HEK293 (cell line): ENCODE measurements around the gene STEAP1B.

Experiments
- CTCF ChIA-PET: fragments of 350-600 bp; formaldehyde crosslinking; extraction: SDS; loops from one replicate; lab custom pipeline; 2021; ENCODE audit warnings: antibody characterized with exemption; lab: Yijun Ruan, JAX
- POLR2A ChIA-PET: fragments of 300-600 bp; formaldehyde crosslinking; extraction: SDS; loops from one replicate; lab custom pipeline; 2020; ENCODE audit warnings: antibody characterized with exemption, inconsistent platforms; lab: Yijun Ruan, JAX
- H3K27ac ChIP-seq: fragments of 200-500 bp; sonication (Bioruptor generic); 2 replicates; pipeline ENCODE4 v1.5.1; 2014; ENCODE audit warnings: low read depth, low read length, control low read depth, inconsistent platforms; ENCODE audit errors: extremely low read depth
- H3K36me3 ChIP-seq, 2 experiments: fragments of 200-500 bp in 1 of 2; sonication (Bioruptor generic) in 1 of 2; 1 replicate in 1 of 2; 2 replicates in 1 of 2; pipeline ENCODE4 v1.5.1; 2014 to 2017; ENCODE audit warnings: inconsistent platforms in 2 of 2, low read length in 2 of 2; ENCODE audit not compliant: control insufficient read depth in 2 of 2, insufficient read depth in 1 of 2
- H3K4me1 ChIP-seq: fragments of 200-500 bp; sonication (Bioruptor generic); 2 replicates; pipeline ENCODE4 v1.5.1; 2014; ENCODE audit warnings: mild to moderate bottlenecking, low read length, inconsistent platforms; ENCODE audit not compliant: control insufficient read depth, insufficient read depth
- H3K4me3 ChIP-seq: 2 replicates; pipeline ENCODE4 v1.5.1; 2011; ENCODE audit warnings: low read depth, mild to moderate bottlenecking, control low read depth, low read length, moderate library complexity
- H3K9me3 ChIP-seq: fragments of 200-500 bp; sonication (Bioruptor generic); 2 replicates; pipeline ENCODE4 v1.5.1; 2014; ENCODE audit warnings: low read depth, low read length, inconsistent platforms; ENCODE audit not compliant: control insufficient read depth, insufficient read depth
- HOXC10 ChIP-seq: sonication (generic); formaldehyde crosslinking; IDR thresholded peaks from 2 replicates; pipeline ENCODE4 v1.8.1; 2023; ENCODE audit warnings: mild to moderate bottlenecking, missing genetic modification reagents
- KLF16 ChIP-seq: fragments of 450-650 bp; formaldehyde crosslinking; IDR thresholded peaks from 2 replicates; pipeline ENCODE4 v1.5.1; 2017; ENCODE audit warnings: missing biosample characterization, missing genetic modification characterization
- MYNN ChIP-seq: fragments of 450-650 bp; formaldehyde crosslinking; IDR thresholded peaks from 2 replicates; pipeline ENCODE4 v1.5.1; 2016; ENCODE audit warnings: missing biosample characterization, missing genetic modification characterization, borderline replicate concordance
- YY2 ChIP-seq: fragments of 450-650 bp; formaldehyde crosslinking; IDR thresholded peaks from 2 replicates; pipeline ENCODE4 v1.5.1; 2016; ENCODE audit warnings: missing biosample characterization, missing genetic modification characterization
- ZNF10 ChIP-seq: fragments of 450-650 bp; formaldehyde crosslinking; IDR thresholded peaks from 2 replicates; pipeline ENCODE4 v1.5.1; 2017; ENCODE audit warnings: missing biosample characterization, missing genetic modification characterization
- ZNF121 ChIP-seq: fragments of 450-650 bp; formaldehyde crosslinking; IDR thresholded peaks from 2 replicates; pipeline ENCODE4 v1.5.1; 2016; ENCODE audit warnings: missing biosample characterization, missing genetic modification characterization
- ZNF132 ChIP-seq: fragments of 450-650 bp; formaldehyde crosslinking; IDR thresholded peaks from 2 replicates; pipeline ENCODE4 v1.5.1; 2017; ENCODE audit warnings: missing biosample characterization, missing genetic modification characterization, borderline replicate concordance
- ZNF155 ChIP-seq: fragments of 450-650 bp; formaldehyde crosslinking; IDR thresholded peaks from 2 replicates; pipeline ENCODE4 v1.5.1; 2016; ENCODE audit warnings: missing biosample characterization, missing genetic modification characterization
- ZNF266 ChIP-seq: fragments of 450-650 bp; formaldehyde crosslinking; IDR thresholded peaks from 2 replicates; pipeline ENCODE4 v1.5.1; 2016; ENCODE audit warnings: missing biosample characterization, missing genetic modification characterization, low read depth
- ZNF311 ChIP-seq: fragments of 450-650 bp; formaldehyde crosslinking; IDR thresholded peaks from 2 replicates; pipeline ENCODE4 v1.5.1; 2017; ENCODE audit warnings: missing biosample characterization, missing genetic modification characterization, borderline replicate concordance
- ZNF558 ChIP-seq: fragments of 450-650 bp; formaldehyde crosslinking; IDR thresholded peaks from 2 replicates; pipeline ENCODE4 v1.5.1; 2016; ENCODE audit warnings: missing biosample characterization, missing genetic modification characterization
- ZNF560 ChIP-seq: fragments of 450-650 bp; formaldehyde crosslinking; IDR thresholded peaks from 2 replicates; pipeline ENCODE4 v1.5.1; 2017; ENCODE audit warnings: missing biosample characterization, missing genetic modification characterization, borderline replicate concordance
- ZNF610 ChIP-seq: fragments of 450-650 bp; formaldehyde crosslinking; IDR thresholded peaks from 2 replicates; pipeline ENCODE4 v1.5.1; 2016; ENCODE audit warnings: missing biosample characterization, missing genetic modification characterization, borderline replicate concordance
- ZNF623 ChIP-seq: fragments of 450-650 bp; formaldehyde crosslinking; IDR thresholded peaks from 2 replicates; pipeline ENCODE4 v1.5.1; 2016; ENCODE audit warnings: missing biosample characterization, missing genetic modification characterization
- ZNF830 ChIP-seq: fragments of 450-650 bp; IDR thresholded peaks from 2 replicates; pipeline ENCODE4 v1.5.0; 2018; ENCODE audit warnings: missing biosample characterization, missing genetic modification characterization, low read depth, mild to moderate bottlenecking, moderate library complexity
- TF ChIP-seq, protein P1 (sequence below): fragments of 450-650 bp; formaldehyde crosslinking; IDR thresholded peaks from 2 replicates; pipeline ENCODE4 v1.5.1; 2017; ENCODE audit warnings: missing biosample characterization, missing genetic modification characterization
- TF ChIP-seq, protein P2 (sequence below): fragments of 450-650 bp; formaldehyde crosslinking; IDR thresholded peaks from 2 replicates; pipeline ENCODE4 v1.5.1; 2017; ENCODE audit warnings: missing biosample characterization, mild to moderate bottlenecking, missing genetic modification characterization, moderate library complexity
- TF ChIP-seq, protein P3 (sequence below): fragments of 450-650 bp; formaldehyde crosslinking; IDR thresholded peaks from 2 replicates; pipeline ENCODE4 v1.5.1; 2016; ENCODE audit warnings: missing biosample characterization, missing genetic modification characterization
- TF ChIP-seq, protein P4 (sequence below): fragments of 450-650 bp; formaldehyde crosslinking; IDR thresholded peaks from 2 replicates; pipeline ENCODE4 v1.5.1; 2016; ENCODE audit warnings: missing biosample characterization, missing genetic modification characterization, low read depth
- TF ChIP-seq, protein P5 (sequence below): fragments of 450-650 bp; formaldehyde crosslinking; IDR thresholded peaks from 2 replicates; pipeline ENCODE4 v1.5.1; 2017; ENCODE audit warnings: missing biosample characterization, missing genetic modification characterization

Gene STEAP1B

DNA sequence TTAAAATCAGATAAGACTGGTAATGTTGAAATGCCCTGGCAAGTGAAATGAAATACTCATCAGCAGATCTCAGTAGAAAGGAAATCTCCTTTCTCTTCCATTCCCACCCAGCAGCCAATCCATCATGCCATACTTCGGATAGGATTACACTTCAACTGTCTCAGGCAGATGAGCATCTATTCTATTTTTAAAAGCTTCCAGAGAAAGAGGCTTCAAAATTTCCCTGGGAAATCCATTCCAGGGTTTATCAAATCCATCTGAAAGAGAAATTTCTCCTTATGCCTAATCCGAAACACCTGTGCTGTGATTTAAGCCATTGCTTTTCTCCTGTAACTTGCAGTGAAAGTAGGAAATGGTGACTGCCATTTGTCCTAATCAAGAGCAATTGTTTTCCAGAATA, 82.6 kb downstream of the STEAP1B start (continued):
- TF ChIP-seq ZNF558 (tag by site-specific recombination): no peak
- no peak for TF ChIP-seq ZNF266 (tag by site-specific recombination)
- TF ChIP-seq ZNF121: no peak
- no peak for TF ChIP-seq ZNF10 (tag by site-specific recombination)

DNA sequence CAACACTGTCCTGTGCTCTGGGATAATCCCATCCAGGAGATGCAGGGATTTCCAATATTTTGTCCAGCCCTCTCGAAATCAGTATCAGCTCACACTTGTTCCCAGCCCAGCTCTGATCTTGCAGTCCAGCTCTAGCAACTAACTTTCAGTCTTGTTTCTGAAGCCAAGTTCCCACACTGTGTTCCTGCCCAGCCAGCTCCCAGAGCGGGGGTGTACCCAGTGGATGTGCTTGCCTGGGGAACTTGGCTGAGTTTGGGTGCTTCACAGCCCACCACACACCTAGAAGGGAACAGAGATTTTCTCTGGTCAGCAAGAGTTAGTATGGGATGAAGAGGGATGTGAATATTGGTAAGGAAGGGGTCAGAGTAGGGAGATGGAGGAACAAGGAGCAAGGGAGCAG, 85.6 kb downstream of the STEAP1B start:
- Histone ChIP-seq H3K27ac (no peak overlapping the region), H3K36me3 (no peaks in the 10 kb centered on the region), H3K4me3 (no peak overlapping the region), H3K4me1 (no peaks in the 10 kb centered on the region), H3K9me3 (no peaks in the 10 kb centered on the region)
- ChIA-PET POLR2A (no interaction called here), CTCF (no interaction called here)
- TF ChIP-seq HOXC10 (CRISPR knock-in tag): no peak
- TF ChIP-seq KLF16 (tag by site-specific recombination): no peak
- TF ChIP-seq ZNF623 (tag by site-specific recombination): no peak
- no peak for TF ChIP-seq MYNN (tag by site-specific recombination)
- no peak for TF ChIP-seq ZNF132
- TF ChIP-seq ZNF610 (tag by site-specific recombination): no peak
- TF ChIP-seq, protein P1, sequence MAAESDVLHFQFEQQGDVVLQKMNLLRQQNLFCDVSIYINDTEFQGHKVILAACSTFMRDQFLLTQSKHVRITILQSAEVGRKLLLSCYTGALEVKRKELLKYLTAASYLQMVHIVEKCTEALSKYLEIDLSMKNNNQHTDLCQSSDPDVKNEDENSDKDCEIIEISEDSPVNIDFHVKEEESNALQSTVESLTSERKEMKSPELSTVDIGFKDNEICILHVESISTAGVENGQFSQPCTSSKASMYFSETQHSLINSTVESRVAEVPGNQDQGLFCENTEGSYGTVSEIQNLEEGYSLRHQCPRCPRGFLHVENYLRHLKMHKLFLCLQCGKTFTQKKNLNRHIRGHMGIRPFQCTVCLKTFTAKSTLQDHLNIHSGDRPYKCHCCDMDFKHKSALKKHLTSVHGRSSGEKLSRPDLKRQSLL (tag by site-specific recombination): no peak
- TF ChIP-seq ZNF155 (tag by site-specific recombination): no peak
- TF ChIP-seq, protein P2, sequence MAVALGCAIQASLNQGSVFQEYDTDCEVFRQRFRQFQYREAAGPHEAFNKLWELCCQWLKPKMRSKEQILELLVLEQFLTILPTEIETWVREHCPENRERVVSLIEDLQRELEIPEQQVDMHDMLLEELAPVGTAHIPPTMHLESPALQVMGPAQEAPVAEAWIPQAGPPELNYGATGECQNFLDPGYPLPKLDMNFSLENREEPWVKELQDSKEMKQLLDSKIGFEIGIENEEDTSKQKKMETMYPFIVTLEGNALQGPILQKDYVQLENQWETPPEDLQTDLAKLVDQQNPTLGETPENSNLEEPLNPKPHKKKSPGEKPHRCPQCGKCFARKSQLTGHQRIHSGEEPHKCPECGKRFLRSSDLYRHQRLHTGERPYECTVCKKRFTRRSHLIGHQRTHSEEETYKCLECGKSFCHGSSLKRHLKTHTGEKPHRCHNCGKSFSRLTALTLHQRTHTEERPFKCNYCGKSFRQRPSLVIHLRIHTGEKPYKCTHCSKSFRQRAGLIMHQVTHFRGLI: no peak
- no peak for TF ChIP-seq ZNF311 (tag by site-specific recombination)
- TF ChIP-seq, protein P3, sequence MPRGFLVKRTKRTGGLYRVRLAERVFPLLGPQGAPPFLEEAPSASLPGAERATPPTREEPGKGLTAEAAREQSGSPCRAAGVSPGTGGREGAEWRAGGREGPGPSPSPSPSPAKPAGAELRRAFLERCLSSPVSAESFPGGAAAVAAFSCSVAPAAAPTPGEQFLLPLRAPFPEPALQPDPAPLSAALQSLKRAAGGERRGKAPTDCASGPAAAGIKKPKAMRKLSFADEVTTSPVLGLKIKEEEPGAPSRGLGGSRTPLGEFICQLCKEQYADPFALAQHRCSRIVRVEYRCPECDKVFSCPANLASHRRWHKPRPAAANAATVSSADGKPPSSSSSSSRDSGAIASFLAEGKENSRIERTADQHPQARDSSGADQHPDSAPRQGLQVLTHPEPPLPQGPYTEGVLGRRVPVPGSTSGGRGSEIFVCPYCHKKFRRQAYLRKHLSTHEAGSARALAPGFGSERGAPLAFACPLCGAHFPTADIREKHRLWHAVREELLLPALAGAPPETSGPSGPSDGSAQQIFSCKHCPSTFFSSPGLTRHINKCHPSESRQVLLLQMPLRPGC: no peak
- TF ChIP-seq ZNF830 (tag by site-specific recombination): no peak
- TF ChIP-seq ZNF560 (tag by site-specific recombination): no peak
- TF ChIP-seq, protein P4, sequence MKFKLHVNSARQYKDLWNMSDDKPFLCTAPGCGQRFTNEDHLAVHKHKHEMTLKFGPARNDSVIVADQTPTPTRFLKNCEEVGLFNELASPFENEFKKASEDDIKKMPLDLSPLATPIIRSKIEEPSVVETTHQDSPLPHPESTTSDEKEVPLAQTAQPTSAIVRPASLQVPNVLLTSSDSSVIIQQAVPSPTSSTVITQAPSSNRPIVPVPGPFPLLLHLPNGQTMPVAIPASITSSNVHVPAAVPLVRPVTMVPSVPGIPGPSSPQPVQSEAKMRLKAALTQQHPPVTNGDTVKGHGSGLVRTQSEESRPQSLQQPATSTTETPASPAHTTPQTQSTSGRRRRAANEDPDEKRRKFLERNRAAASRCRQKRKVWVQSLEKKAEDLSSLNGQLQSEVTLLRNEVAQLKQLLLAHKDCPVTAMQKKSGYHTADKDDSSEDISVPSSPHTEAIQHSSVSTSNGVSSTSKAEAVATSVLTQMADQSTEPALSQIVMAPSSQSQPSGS: no peak
- TF ChIP-seq YY2 (tag by site-specific recombination): no peak
- TF ChIP-seq, protein P5, sequence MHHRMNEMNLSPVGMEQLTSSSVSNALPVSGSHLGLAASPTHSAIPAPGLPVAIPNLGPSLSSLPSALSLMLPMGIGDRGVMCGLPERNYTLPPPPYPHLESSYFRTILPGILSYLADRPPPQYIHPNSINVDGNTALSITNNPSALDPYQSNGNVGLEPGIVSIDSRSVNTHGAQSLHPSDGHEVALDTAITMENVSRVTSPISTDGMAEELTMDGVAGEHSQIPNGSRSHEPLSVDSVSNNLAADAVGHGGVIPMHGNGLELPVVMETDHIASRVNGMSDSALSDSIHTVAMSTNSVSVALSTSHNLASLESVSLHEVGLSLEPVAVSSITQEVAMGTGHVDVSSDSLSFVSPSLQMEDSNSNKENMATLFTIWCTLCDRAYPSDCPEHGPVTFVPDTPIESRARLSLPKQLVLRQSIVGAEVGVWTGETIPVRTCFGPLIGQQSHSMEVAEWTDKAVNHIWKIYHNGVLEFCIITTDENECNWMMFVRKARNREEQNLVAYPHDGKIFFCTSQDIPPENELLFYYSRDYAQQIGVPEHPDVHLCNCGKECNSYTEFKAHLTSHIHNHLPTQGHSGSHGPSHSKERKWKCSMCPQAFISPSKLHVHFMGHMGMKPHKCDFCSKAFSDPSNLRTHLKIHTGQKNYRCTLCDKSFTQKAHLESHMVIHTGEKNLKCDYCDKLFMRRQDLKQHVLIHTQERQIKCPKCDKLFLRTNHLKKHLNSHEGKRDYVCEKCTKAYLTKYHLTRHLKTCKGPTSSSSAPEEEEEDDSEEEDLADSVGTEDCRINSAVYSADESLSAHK (tag by site-specific recombination): no peak
